A673 (cell line): Measurements from ENCODE around the gene ME2. TPM values are rescaled to one million over a fixed set of nuclear protein-coding genes. Genes with fewer than 3 reads are reported as not detected.

ENCODE experiments used
- BruUV-seq: library from RNA; stranded (reverse); fragments of 400-500 nt; replicated peaks from 2 replicates; lab custom pipeline; 2021; lab: Mats Ljungman, UMichigan
- CTCF ChIA-PET: fragments of 300-600 bp; sonication (Branson Sonifier 250); formaldehyde crosslinking; loops from one replicate; lab custom pipeline; 2022; ENCODE audit warnings: antibody characterized with exemption; lab: Charles Lee
- POLR2A ChIA-PET: fragments of 300-600 bp; sonication (Branson Sonifier 250); formaldehyde crosslinking; loops from one replicate; lab custom pipeline; 2022; ENCODE audit warnings: antibody characterized with exemption; ENCODE audit not compliant: low non-redundant PET; lab: Charles Lee
- DNase-seq: peaks from one replicate; pipeline ENCODE4 v3.0.0-alpha.2; 2015; ENCODE audit warnings: low spot score
- H3K27ac ChIP-seq: fragments of 200-600 bp; sonication (generic); 2 replicates; pipeline ENCODE4 v1.5.1; 2016; ENCODE audit warnings: mixed run types, low read depth, mild to moderate bottlenecking, mixed read lengths, antibody characterized with exemption, low read length; ENCODE audit not compliant: poor library complexity, severe bottlenecking
- H3K27me3 ChIP-seq: fragments of 200-600 bp; sonication (generic); replicated peaks from 2 replicates; pipeline ENCODE4 v1.6.1; 2017; ENCODE audit warnings: mixed run types, low read depth, mild to moderate bottlenecking, mixed read lengths, antibody characterized with exemption, low read length; ENCODE audit not compliant: insufficient read depth, poor library complexity
- H3K36me3 ChIP-seq: fragments of 200-600 bp; sonication (generic); 2 replicates; pipeline ENCODE4 v1.6.1; 2016; ENCODE audit warnings: mixed run types, mild to moderate bottlenecking, mixed read lengths, antibody characterized with exemption, low read length; ENCODE audit not compliant: insufficient read depth, poor library complexity, severe bottlenecking
- H3K4me1 ChIP-seq: fragments of 200-600 bp; sonication (generic); 2 replicates; pipeline ENCODE4 v1.6.1; 2017; ENCODE audit warnings: mixed run types, mild to moderate bottlenecking, mixed read lengths, antibody characterized with exemption, low read length; ENCODE audit not compliant: insufficient read depth, poor library complexity, severe bottlenecking
- H3K4me3 ChIP-seq: fragments of 200-600 bp; sonication (generic); 2 replicates; pipeline ENCODE4 v1.5.1; 2016; ENCODE audit warnings: low read depth, mixed run types, mild to moderate bottlenecking, mixed read lengths, low read length; ENCODE audit not compliant: poor library complexity, severe bottlenecking
- H3K9me3 ChIP-seq: fragments of 200-600 bp; sonication (generic); 2 replicates; pipeline ENCODE4 v1.6.1; 2016; ENCODE audit warnings: mixed run types, low read depth, mild to moderate bottlenecking, mixed read lengths, antibody characterized with exemption, low read length; ENCODE audit not compliant: poor library complexity, severe bottlenecking
- CTCF ChIP-seq: fragments of 300-800, 200-600 bp; sonication (generic); conservative IDR thresholded peaks from 2 replicates; pipeline ENCODE4 v1.5.1; 2017; ENCODE audit warnings: low read depth, mild to moderate bottlenecking, antibody characterized with exemption, low read length, moderate library complexity, mixed read lengths
- EZH2 ChIP-seq: fragments of 200-600 bp; sonication (generic); IDR thresholded peaks from 2 replicates; pipeline ENCODE4 v1.6.1; 2017; ENCODE audit warnings: borderline replicate concordance, low read depth, mild to moderate bottlenecking, mixed read lengths, antibody characterized with exemption, low read length; ENCODE audit not compliant: poor library complexity, severe bottlenecking
- intact Hi-C: fragments of 100-400 bp; cut with micrococcal nuclease; formaldehyde crosslinking; loops from one replicate; pipeline ENCODE4 v1.10.0; 2022; ENCODE audit not compliant: unreplicated experiment
- total RNA-seq: library from RNA; stranded (reverse); gene quantifications from 2 replicates; pipeline ENCODE4 v1.2.3, GENCODE V29; 2021

The ME2 gene
- total RNA-seq, 1 experiment from 2014 or later: 55.3 TPM

GRCh38 chr18:50977037-50977760, 98.3 kb downstream of the ME2 start:
- ChIA-PET POLR2A (no interaction called here), CTCF (no interaction called here)
- no TSS peak for BruUV-seq
- Histone ChIP-seq H3K4me3 (no peak overlapping the region), H3K4me1 (no peaks in the 10 kb centered on the region), H3K9me3 (peaks cover 6% of the 10 kb centered on the region), H3K36me3 (peaks cover 31% of the 10 kb centered on the region), H3K27ac (no peak overlapping the region), H3K27me3 (no peaks in the 10 kb centered on the region)
- TF ChIP-seq EZH2: no peak
- TF ChIP-seq CTCF: no peak
- intact Hi-C loops: no loop called here
- DNase-seq: no peak

- no peaks in the 10 kb centered on the region for H3K4me1 ChIP-seq
- peaks cover 21% of the 10 kb centered on the region for H3K36me3 ChIP-seq
- no peak for TF ChIP-seq CTCF
- no peak for TF ChIP-seq EZH2
- CTCF ChIA-PET: interaction anchor here (0.8 kb wide), 1 partner anchor 71 kb away, joined by 4 read pairs; no protein-coding TSS in a partner anchor
- H3K4me3 ChIP-seq: no peak overlapping the region
- DNase-seq: no peak
- intact Hi-C loops: no loop called here
- no peaks in the 10 kb centered on the region for H3K27me3 ChIP-seq
- POLR2A ChIA-PET: no interaction called here
- H3K27ac ChIP-seq: no peak overlapping the region
- no TSS peak for BruUV-seq
- peaks cover 6% of the 10 kb centered on the region for H3K9me3 ChIP-seq
Measured at GRCh38 chr18:50981381-50981780, 102.5 kb downstream of the ME2 start.

GRCh38 chr18:50982086-50982801, 103.3 kb downstream of the ME2 start:
- H3K4me3 ChIP-seq: no peak overlapping the region
- DNase-seq: no peak
- intact Hi-C loops: no loop called here
- peaks cover 14% of the 10 kb centered on the region for H3K36me3 ChIP-seq
- BruUV-seq: no TSS peak
- no peaks in the 10 kb centered on the region for H3K4me1 ChIP-seq
- ChIA-PET CTCF (no interaction called here), POLR2A (no interaction called here)
- H3K27me3 ChIP-seq: no peaks in the 10 kb centered on the region
- no peak for TF ChIP-seq CTCF
- TF ChIP-seq EZH2: no peak
- peaks cover under 1% of the 10 kb centered on the region for H3K9me3 ChIP-seq
- no peak overlapping the region for H3K27ac ChIP-seq
